HepG2 (cell line): ENCODE results near the gene LIN28A. TPM values are rescaled to one million over a fixed set of nuclear protein-coding genes. Genes with fewer than 3 reads are reported as not detected.

ENCODE experiments used
- ATAD3A ChIP-seq: sonication (generic); formaldehyde crosslinking; IDR thresholded peaks from 2 replicates; pipeline ENCODE4 v1.4.0; 2020; ENCODE audit warnings: missing genetic modification reagents
- CTCF ChIP-seq: sonication (generic); formaldehyde crosslinking; IDR thresholded peaks from 2 replicates; pipeline ENCODE4 v1.5.0; 2020; ENCODE audit warnings: mild to moderate bottlenecking, missing genetic modification reagents, moderate library complexity
- FOXK2 ChIP-seq: fragments of 450-650 bp; IDR thresholded peaks from 2 replicates; pipeline ENCODE4 v1.6.1; 2016
- GABPA ChIP-seq, 2 experiments: IDR thresholded peaks; 2 replicates each; pipeline ENCODE4 v1.6.1; 2011 to 2016; ENCODE audit warnings: low read depth in 2 of 2, low read length in 1 of 2, missing biosample characterization in 1 of 2, missing genetic modification characterization in 1 of 2
- MEIS2 ChIP-seq: sonication (generic); formaldehyde crosslinking; IDR thresholded peaks from 2 replicates; pipeline ENCODE4 v1.9.0; 2021; ENCODE audit warnings: mild to moderate bottlenecking, missing genetic modification reagents
- MZF1 ChIP-seq: sonication (generic); formaldehyde crosslinking; IDR thresholded peaks from 2 replicates; pipeline ENCODE4 v1.8.1; 2023; ENCODE audit warnings: mild to moderate bottlenecking, missing genetic modification reagents, borderline replicate concordance
- PHF5A ChIP-seq: IDR thresholded peaks from one replicate; pipeline ENCODE4 v1.6.1; 2018; ENCODE audit warnings: low read depth, missing genetic modification reagents; ENCODE audit not compliant: unreplicated experiment
- RAD21 ChIP-seq: fragments of 450-650 bp; formaldehyde crosslinking; IDR thresholded peaks from 2 replicates; pipeline ENCODE4 v1.5.0; 2020; ENCODE audit warnings: mild to moderate bottlenecking
- REST ChIP-seq, 2 experiments: IDR thresholded peaks; 2 replicates each; pipeline ENCODE4 v1.6.1; 2011 to 2012; ENCODE audit warnings: low read length in 2 of 2, borderline replicate concordance in 1 of 2, low read depth in 1 of 2, mild to moderate bottlenecking in 1 of 2, moderate library complexity in 1 of 2
- SNAPC5 ChIP-seq: sonication (generic); formaldehyde crosslinking; IDR thresholded peaks from 2 replicates; pipeline ENCODE4 v1.8.1; 2023; ENCODE audit warnings: mild to moderate bottlenecking, missing genetic modification reagents, borderline replicate concordance
- STAG1 ChIP-seq: sonication (generic); formaldehyde crosslinking; IDR thresholded peaks from 2 replicates; pipeline ENCODE4 v1.4.0; 2020; ENCODE audit warnings: missing genetic modification reagents
- TEF ChIP-seq: sonication (generic); formaldehyde crosslinking; IDR thresholded peaks from 2 replicates; pipeline ENCODE4 v1.5.0; 2020; ENCODE audit warnings: missing genetic modification reagents
- ZNF276 ChIP-seq: sonication (generic); formaldehyde crosslinking; IDR thresholded peaks from 2 replicates; pipeline ENCODE4 v1.4.0; 2020; ENCODE audit warnings: mild to moderate bottlenecking, low read depth, missing genetic modification reagents
- polyA plus RNA-seq, 8 experiments: library from polyadenylated mRNA; depleted of rRNA in 3 of 8; stranded (reverse) in 7 of 8; unstranded in 1 of 8; fragments of >200 nt; fragmentation: Illumina TruSeq in 4 of 8; extraction: Trizol in 4 of 8; gene quantifications; 2 replicates each; pipeline versions ENCODE4 v1.2.1 to v1.2.3, GENCODE V29; 2011 to 2016; ENCODE audit warnings: low read depth in 4 of 8, missing spikeins in 1 of 8, mixed read lengths in 1 of 8; ENCODE audit not compliant: insufficient read depth in 1 of 8
- total RNA-seq, 5 experiments: library from RNA; depleted of rRNA; stranded (reverse); fragments of >200 nt; fragmentation: Illumina TruSeq; extraction: Trizol; gene quantifications; 2 replicates each; pipeline ENCODE4 v1.2.3, GENCODE V29; 2016; ENCODE audit warnings: low read depth in 1 of 5

LIN28A gene
- total and polyA plus RNA-seq, 2 of the 13 experiments (the other 11 are each of a cell fraction or from before 2014, with no cell fraction given), result not detected

- TF ChIP-seq REST (IDR thresholded peaks at IDR 0.05; ENCODE audit: borderline replicate concordance in 1 of 2, low read depth in 1 of 2, low read length in 2 of 2) (no peak), MEIS2 (CRISPR knock-in tag) (no peak), RAD21 (CRISPR knock-in tag) (peak; percentile 87), CTCF (CRISPR knock-in tag) (peak; percentile 81), TEF (CRISPR knock-in tag) (no peak), GABPA (IDR thresholded peaks at IDR 0.05; ENCODE audit: low read depth, low read length) (no peak), GABPA (CRISPR knock-in tag; IDR thresholded peaks at IDR 0.05; ENCODE audit: low read depth) (no peak), PHF5A (no peak), STAG1 (CRISPR knock-in tag) (peak; percentile 94), MZF1 (no peak), ATAD3A (CRISPR knock-in tag) (no peak), ZNF276 (CRISPR knock-in tag) (no peak), SNAPC5 (CRISPR knock-in tag) (no peak), FOXK2 (no peak)
- TF ChIP-seq, all 625 proteins: peak for 6
Observed at GRCh38 chr1:26391450-26391849, 19.2 kb upstream of the LIN28A start (continued).
